HG03378 (cell line): Measurements from ENCODE around the gene CFAP107.
"Not testable (repeated sequence)": the region's sequence is repeated elsewhere in the genome, so short reads cannot be mapped to it uniquely, and the experiment has no call there.

Experiments
- ATAC-seq: cut with Tn5 transposase; IDR thresholded peaks from one replicate; pipeline ENCODE4 v1.9.1; 2021; ENCODE audit warnings: mild to moderate bottlenecking, moderate library complexity; ENCODE audit not compliant: unreplicated experiment

CFAP107 gene

GRCh38 chr1:12745992-12746323 lies at the start of gene CFAP107:
Gene CFAP107, plus strand, starts transcription at chr1:12746200. Its CDS starts 231 bp downstream, at chr1:12746431.
- no peak for ATAC-seq

GRCh38 chr1:12696658-12697057 lies 49.3 kb upstream of the CFAP107 start:
- ATAC-seq, result no peak

- no peak for ATAC-seq
These were observed 48.6 kb upstream of the CFAP107 start for GRCh38 chr1:12697397-12697796.

GRCh38 chr1:12703821-12704451 lies 42.1 kb upstream of the CFAP107 start:
- no peak for ATAC-seq

GRCh38 chr1:12706061-12706460 lies 39.9 kb upstream of the CFAP107 start:
- ATAC-seq, result no peak

- ATAC-seq, result no peak
These were observed 37.5 kb upstream of the CFAP107 start for GRCh38 chr1:12708396-12709090.

GRCh38 chr1:12709091-12709491 lies 36.9 kb upstream of the CFAP107 start:
- no peak for ATAC-seq

- no peak for ATAC-seq
These were observed 36.3 kb upstream of the CFAP107 start for GRCh38 chr1:12709696-12710095.

- ATAC-seq, result no peak
These were observed 34.5 kb upstream of the CFAP107 start for GRCh38 chr1:12711536-12711935.

- ATAC-seq, result no peak
These were observed 33.9 kb upstream of the CFAP107 start for GRCh38 chr1:12712076-12712475.

- ATAC-seq, result no peak
These were observed 33.1 kb upstream of the CFAP107 start for GRCh38 chr1:12712929-12713328.

GRCh38 chr1:12713651-12714050 lies 32.3 kb upstream of the CFAP107 start:
- ATAC-seq, result not testable (repeated sequence)

- ATAC-seq, result no peak
These were observed 31.1 kb upstream of the CFAP107 start for GRCh38 chr1:12714710-12715475.

- no peak for ATAC-seq
These were observed 30.0 kb upstream of the CFAP107 start, which contains the start of gene AADACL3 for GRCh38 chr1:12715896-12716437. Gene AADACL3, plus strand, starts transcription at chr1:12716110. Its CDS starts 67 bp downstream, at chr1:12716177.

GRCh38 chr1:12717301-12717838 lies 28.6 kb upstream of the CFAP107 start:
- no peak for ATAC-seq

GRCh38 chr1:12722626-12723025 lies 23.4 kb upstream of the CFAP107 start:
- ATAC-seq, result no peak

- ATAC-seq, result no peak
These were observed 17.6 kb upstream of the CFAP107 start for GRCh38 chr1:12728391-12728790.

GRCh38 chr1:12730156-12730555 lies 15.8 kb upstream of the CFAP107 start:
- no peak for ATAC-seq

- not testable (repeated sequence) for ATAC-seq
These were observed 14.9 kb upstream of the CFAP107 start for GRCh38 chr1:12731084-12731483.

- ATAC-seq, result no peak
These were observed 11.3 kb upstream of the CFAP107 start for GRCh38 chr1:12734651-12735050.

- ATAC-seq, result no peak
These were observed 7.1 kb upstream of the CFAP107 start for GRCh38 chr1:12738934-12739333.
